ENCODE data around the gene EDNRA. TPM values are rescaled to one million over a fixed set of nuclear protein-coding genes. Genes with fewer than 3 reads are reported as not detected.

Gene EDNRA
- total RNA-seq, 3 donors from 2014 or later (not counting 1 experiment from before 2014, with no cell fraction given): not detected

DNA sequence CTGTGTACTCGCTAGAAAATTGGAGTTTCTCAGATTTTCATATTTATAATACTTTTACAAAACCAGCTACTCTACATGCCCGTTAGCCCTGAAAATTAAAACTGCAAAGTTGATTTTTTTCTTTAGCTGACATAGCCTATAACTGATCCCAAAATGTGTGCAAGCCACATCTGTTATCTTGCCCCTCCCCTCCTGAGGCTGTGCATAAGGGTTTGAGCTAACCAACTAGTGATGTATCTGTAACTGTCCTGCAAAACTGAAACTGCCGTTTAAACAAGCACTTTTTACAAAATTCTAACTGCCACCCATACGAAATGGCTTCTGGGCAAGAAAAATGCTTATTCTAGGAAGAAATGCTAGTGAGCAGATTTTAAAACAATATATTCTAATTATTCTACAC is 59.1 kb downstream of the EDNRA start:
- Mint-ChIP-seq H3K4me1 (no peaks in the 10 kb centered on the region), H3K27ac (no peak overlapping the region), H3K27me3 (ENCODE audit: low read depth in 2 of 2) (peaks cover 15 to 36% of the 10 kb centered on the region in 2 donors), H3K9me3 (no peaks in the 10 kb centered on the region), H3K4me3 (no peak overlapping the region), H3K36me3 (no peaks in the 10 kb centered on the region)
- intact Hi-C loops (cut with micrococcal nuclease): no loop called here
- DNase-seq: no peak
- WGBS (ENCODE audit: insufficient coverage): 94% methylated on average over 4 of the region's 4 CpGs
- no peaks in the 10 kb centered on the region for H3K27me3 ChIP-seq (ENCODE audit: control insufficient read depth, insufficient read depth, low read length)
- no peaks in the 10 kb centered on the region for H3K9me3 ChIP-seq (ENCODE audit: control insufficient read depth, insufficient read depth, low read length)
- H3K4me3 ChIP-seq (ENCODE audit: low read length): no peak overlapping the region
- H3K36me3 ChIP-seq (ENCODE audit: control insufficient read depth, insufficient read depth, low read length): no peaks in the 10 kb centered on the region
- TF ChIP-seq, protein P1, sequence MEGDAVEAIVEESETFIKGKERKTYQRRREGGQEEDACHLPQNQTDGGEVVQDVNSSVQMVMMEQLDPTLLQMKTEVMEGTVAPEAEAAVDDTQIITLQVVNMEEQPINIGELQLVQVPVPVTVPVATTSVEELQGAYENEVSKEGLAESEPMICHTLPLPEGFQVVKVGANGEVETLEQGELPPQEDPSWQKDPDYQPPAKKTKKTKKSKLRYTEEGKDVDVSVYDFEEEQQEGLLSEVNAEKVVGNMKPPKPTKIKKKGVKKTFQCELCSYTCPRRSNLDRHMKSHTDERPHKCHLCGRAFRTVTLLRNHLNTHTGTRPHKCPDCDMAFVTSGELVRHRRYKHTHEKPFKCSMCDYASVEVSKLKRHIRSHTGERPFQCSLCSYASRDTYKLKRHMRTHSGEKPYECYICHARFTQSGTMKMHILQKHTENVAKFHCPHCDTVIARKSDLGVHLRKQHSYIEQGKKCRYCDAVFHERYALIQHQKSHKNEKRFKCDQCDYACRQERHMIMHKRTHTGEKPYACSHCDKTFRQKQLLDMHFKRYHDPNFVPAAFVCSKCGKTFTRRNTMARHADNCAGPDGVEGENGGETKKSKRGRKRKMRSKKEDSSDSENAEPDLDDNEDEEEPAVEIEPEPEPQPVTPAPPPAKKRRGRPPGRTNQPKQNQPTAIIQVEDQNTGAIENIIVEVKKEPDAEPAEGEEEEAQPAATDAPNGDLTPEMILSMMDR (IDR thresholded peaks at IDR 0.05): no peak
- no peaks in the 10 kb centered on the region for H3K4me1 ChIP-seq (ENCODE audit: control insufficient read depth, insufficient read depth, low read length)
- H3K27ac ChIP-seq (ENCODE audit: low read length): no peak overlapping the region
- no peak for ATAC-seq

DNA sequence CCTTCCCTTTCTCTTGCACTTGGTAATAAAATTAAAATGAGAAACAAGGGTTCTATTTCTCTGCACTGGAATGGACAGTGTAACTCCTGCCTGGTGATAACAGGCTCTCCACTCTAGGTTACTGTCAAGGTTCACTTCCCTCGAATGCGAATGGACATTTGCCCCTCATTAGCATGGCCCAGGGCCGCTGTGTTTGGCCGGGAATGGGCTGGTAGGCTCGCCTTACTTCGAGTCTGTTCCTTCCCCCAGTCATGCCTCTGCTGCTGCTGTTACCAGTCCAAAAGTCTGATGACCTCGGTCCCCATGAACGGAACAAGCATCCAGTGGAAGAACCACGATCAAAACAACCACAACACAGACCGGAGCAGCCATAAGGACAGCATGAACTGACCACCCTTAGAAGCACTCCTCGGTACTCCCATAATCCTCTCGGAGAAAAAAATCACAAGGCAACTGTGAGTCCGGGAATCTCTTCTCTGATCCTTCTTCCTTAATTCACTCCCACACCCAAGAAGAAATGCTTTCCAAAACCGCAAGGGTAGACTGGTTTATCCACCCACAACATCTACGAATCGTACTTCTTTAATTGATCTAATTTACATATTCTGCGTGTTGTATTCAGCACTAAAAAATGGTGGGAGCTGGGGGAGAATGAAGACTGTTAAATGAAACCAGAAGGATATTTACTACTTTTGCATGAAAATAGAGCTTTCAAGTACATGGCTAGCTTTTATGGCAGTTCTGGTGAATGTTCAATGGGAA is 61.5 kb downstream of the EDNRA start:
- 91% methylated on average over 17 of the region's 17 CpGs for WGBS (ENCODE audit: insufficient coverage)
- Histone ChIP-seq H3K27ac (ENCODE audit: low read length) (no peak overlapping the region), H3K36me3 (ENCODE audit: control insufficient read depth, insufficient read depth, low read length) (no peaks in the 10 kb centered on the region), H3K4me3 (ENCODE audit: low read length) (no peak overlapping the region), H3K27me3 (ENCODE audit: control insufficient read depth, insufficient read depth, low read length) (no peaks in the 10 kb centered on the region), H3K4me1 (ENCODE audit: control insufficient read depth, insufficient read depth, low read length) (no peaks in the 10 kb centered on the region), H3K9me3 (ENCODE audit: control insufficient read depth, insufficient read depth, low read length) (no peaks in the 10 kb centered on the region)
- DNase-seq (no peak), ATAC-seq (no peak)
- H3K36me3 Mint-ChIP-seq: no peaks in the 10 kb centered on the region
- H3K9me3 Mint-ChIP-seq: no peaks in the 10 kb centered on the region
- TF ChIP-seq, protein P1 (IDR thresholded peaks at IDR 0.05): no peak
- no peak overlapping the region for H3K27ac Mint-ChIP-seq
- H3K4me3 Mint-ChIP-seq: no peak overlapping the region
- no peaks in the 10 kb centered on the region for H3K4me1 Mint-ChIP-seq
- intact Hi-C loops (cut with micrococcal nuclease): no loop called here
- peaks cover 14 to 41% of the 10 kb centered on the region in 2 donors for H3K27me3 Mint-ChIP-seq (ENCODE audit: low read depth in 2 of 2)

DNA sequence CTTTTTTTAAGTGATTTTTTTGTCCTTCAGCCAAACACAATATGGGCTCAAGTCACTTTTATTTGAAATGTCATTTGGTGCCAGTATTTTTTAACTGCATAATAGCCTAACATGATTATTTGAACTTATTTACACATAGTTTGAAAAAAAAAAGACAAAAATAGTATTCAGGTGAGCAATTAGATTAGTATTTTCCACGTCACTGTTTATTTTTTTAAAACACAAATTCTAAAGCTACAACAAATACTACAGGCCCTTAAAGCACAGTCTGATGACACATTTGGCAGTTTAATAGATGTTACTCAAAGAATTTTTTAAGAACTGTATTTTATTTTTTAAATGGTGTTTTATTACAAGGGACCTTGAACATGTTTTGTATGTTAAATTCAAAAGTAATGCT is 62.1 kb downstream of the EDNRA start:
- no peak overlapping the region for H3K4me3 ChIP-seq (ENCODE audit: low read length)
- TF ChIP-seq, protein P1 (IDR thresholded peaks at IDR 0.05): no peak
- WGBS (ENCODE audit: insufficient coverage): no CpG with 5 or more reads among the region's 1 CpG
- ATAC-seq (no peak), DNase-seq (no peak)
- H3K36me3 ChIP-seq (ENCODE audit: control insufficient read depth, insufficient read depth, low read length): no peaks in the 10 kb centered on the region
- H3K9me3 ChIP-seq (ENCODE audit: control insufficient read depth, insufficient read depth, low read length): no peaks in the 10 kb centered on the region
- Mint-ChIP-seq H3K9me3 (no peaks in the 10 kb centered on the region), H3K4me3 (no peak overlapping the region), H3K27ac (no peak overlapping the region), H3K4me1 (no peaks in the 10 kb centered on the region), H3K27me3 (ENCODE audit: low read depth in 2 of 2) (peaks cover 14 to 37% of the 10 kb centered on the region in 2 donors), H3K36me3 (no peaks in the 10 kb centered on the region)
- H3K27me3 ChIP-seq (ENCODE audit: control insufficient read depth, insufficient read depth, low read length): no peaks in the 10 kb centered on the region
- no peak overlapping the region for H3K27ac ChIP-seq (ENCODE audit: low read length)
- no peaks in the 10 kb centered on the region for H3K4me1 ChIP-seq (ENCODE audit: control insufficient read depth, insufficient read depth, low read length)
- intact Hi-C loops (cut with micrococcal nuclease): no loop called here

DNA sequence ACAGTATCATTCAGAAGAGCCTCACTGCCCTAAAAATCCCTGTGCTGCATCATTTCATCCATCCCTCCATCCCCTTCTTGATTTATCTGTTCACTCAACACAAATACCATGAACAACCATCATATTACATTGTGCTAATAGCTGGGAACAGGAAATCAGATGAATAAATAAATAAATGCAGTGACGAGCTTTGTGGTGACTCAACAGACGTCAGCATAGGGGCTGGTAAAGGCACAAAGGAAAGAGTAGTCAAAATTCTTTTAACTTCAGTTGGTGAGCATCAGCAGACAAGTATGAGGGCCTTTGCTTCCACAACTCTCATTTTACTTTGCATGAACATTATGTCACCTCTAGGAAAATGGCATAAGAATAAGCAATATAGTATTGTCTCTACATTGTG is 65.5 kb downstream of the EDNRA start:
- no peaks in the 10 kb centered on the region for H3K36me3 ChIP-seq (ENCODE audit: control insufficient read depth, insufficient read depth, low read length)
- no peak overlapping the region for H3K4me3 ChIP-seq (ENCODE audit: low read length)
- H3K9me3 Mint-ChIP-seq: no peaks in the 10 kb centered on the region
- H3K36me3 Mint-ChIP-seq: no peaks in the 10 kb centered on the region
- H3K27ac Mint-ChIP-seq: no peak overlapping the region
- DNase-seq: no peak
- WGBS (ENCODE audit: insufficient coverage): 77% methylated on average over 2 of the region's 2 CpGs
- H3K27me3 ChIP-seq (ENCODE audit: control insufficient read depth, insufficient read depth, low read length): no peaks in the 10 kb centered on the region
- no peak overlapping the region for H3K4me3 Mint-ChIP-seq
- H3K4me1 Mint-ChIP-seq: peaks cover 5 to 8% of the 10 kb centered on the region in 2 donors
- ATAC-seq: no peak
- no peaks in the 10 kb centered on the region for H3K9me3 ChIP-seq (ENCODE audit: control insufficient read depth, insufficient read depth, low read length)
- H3K4me1 ChIP-seq (ENCODE audit: control insufficient read depth, insufficient read depth, low read length): no peaks in the 10 kb centered on the region
- peaks cover 10 to 16% of the 10 kb centered on the region in 2 donors for H3K27me3 Mint-ChIP-seq (ENCODE audit: low read depth in 2 of 2)
- intact Hi-C loops (cut with micrococcal nuclease): no loop called here
- no peak overlapping the region for H3K27ac ChIP-seq (ENCODE audit: low read length)
- TF ChIP-seq, protein P1 (IDR thresholded peaks at IDR 0.05): no peak

Data from natural killer cell (primary cell).